ENCODE data around the gene NR4A1. TPM values are rescaled to one million over a fixed set of nuclear protein-coding genes. Genes with fewer than 3 reads are reported as not detected.

Gene NR4A1
- total RNA-seq, 2 donors from 2014 or later = 85.1 to 125 TPM

GRCh38 chr12:52050116-52050757 lies 1.0 kb upstream of the NR4A1 start:
- peaks cover 34% of the 10 kb centered on the region for H3K4me1 ChIP-seq (replicated peaks)
- intact Hi-C loops (cut with DNase I) = loop anchor here (2.0 kb wide), 1 partner anchor 17 kb away; no protein-coding TSS in a partner anchor
- no peak for TF ChIP-seq CTCF (IDR thresholded peaks at IDR 0.05)
- no peak for TF ChIP-seq POLR2AphosphoS5 (IDR thresholded peaks at IDR 0.05)
- TF ChIP-seq POLR2A (IDR thresholded peaks at IDR 0.05) = no peak

GRCh38 chr12:52052468-52053186 lies 1.4 kb downstream of the NR4A1 start:
- Histone ChIP-seq H3K4me3 (peak overlapping the region; percentile 54 to 85), H3K4me1 (replicated peaks) (peaks cover 29% of the 10 kb centered on the region), H3K27me3 (replicated peaks; ENCODE audit: insufficient read depth) (no peaks in the 10 kb centered on the region), H3K9me3 (no peaks in the 10 kb centered on the region), H3K36me3 (peaks cover 6 to 9% of the 10 kb centered on the region in 2 donors), H3K27ac (peak overlapping the region; percentile 100)
- intact Hi-C loops (cut with DNase I) = no loop called here
- WGBS = 38% methylated on average over 7 of the region's 7 CpGs
- DNase-seq (ENCODE audit: low spot score) = peak; percentile 85
- TF ChIP-seq POLR2A (IDR thresholded peaks at IDR 0.05) (peak; percentile 55), CTCF (IDR thresholded peaks at IDR 0.05) (no peak), POLR2AphosphoS5 (IDR thresholded peaks at IDR 0.05) (peak; percentile 94)

More at GRCh38 chr12:52050116-52050757, 1.0 kb upstream of the NR4A1 start:
- WGBS = 26% methylated on average over 16 of the region's 16 CpGs
- Histone ChIP-seq H3K36me3 (peaks cover 5 to 6% of the 10 kb centered on the region in 2 donors), H3K27ac (peak overlapping the region; percentile 100), H3K4me3 (peak overlapping the region; percentile 54 to 85), H3K27me3 (replicated peaks; ENCODE audit: insufficient read depth) (no peaks in the 10 kb centered on the region), H3K9me3 (no peaks in the 10 kb centered on the region)
- DNase-seq (ENCODE audit: low spot score) = no peak

- TF ChIP-seq POLR2A (IDR thresholded peaks at IDR 0.05) (no peak), CTCF (IDR thresholded peaks at IDR 0.05) (no peak), POLR2AphosphoS5 (IDR thresholded peaks at IDR 0.05) (peak; percentile 54)
- Histone ChIP-seq H3K4me1 (replicated peaks) (peaks cover 31% of the 10 kb centered on the region), H3K36me3 (peaks cover 6 to 9% of the 10 kb centered on the region in 2 donors), H3K9me3 (no peaks in the 10 kb centered on the region), H3K27ac (peak overlapping the region; percentile 100), H3K27me3 (replicated peaks; ENCODE audit: insufficient read depth) (no peaks in the 10 kb centered on the region), H3K4me3 (peak overlapping the region in 1 of 2 donors; percentile 85)
- 78% methylated on average over 9 of the region's 9 CpGs for WGBS
- intact Hi-C loops (cut with DNase I) = no loop called here
- no peak for DNase-seq (ENCODE audit: low spot score)
Measured at GRCh38 chr12:52053536-52054209, 2.4 kb downstream of the NR4A1 start.

- Histone ChIP-seq H3K36me3 (peaks cover 6 to 9% of the 10 kb centered on the region in 2 donors), H3K27me3 (replicated peaks; ENCODE audit: insufficient read depth) (no peaks in the 10 kb centered on the region), H3K27ac (peak overlapping the region; percentile 100), H3K4me1 (replicated peaks) (peaks cover 35% of the 10 kb centered on the region), H3K4me3 (peak overlapping the region in 1 of 2 donors; percentile 85), H3K9me3 (no peaks in the 10 kb centered on the region)
- DNase-seq (ENCODE audit: low spot score) = no peak
- 89% methylated on average over 21 of the region's 21 CpGs for WGBS
- intact Hi-C loops (cut with DNase I) = no loop called here
- TF ChIP-seq POLR2AphosphoS5 (IDR thresholded peaks at IDR 0.05) (peak; percentile 5), CTCF (IDR thresholded peaks at IDR 0.05) (no peak), POLR2A (IDR thresholded peaks at IDR 0.05) (no peak)
Measured at GRCh38 chr12:52054231-52054832, 3.1 kb downstream of the NR4A1 start.

All from prostate gland (tissue), 2 donors.